HepG2 (cell line): ENCODE data around the gene ZBP1. TPM values are rescaled to one million over a fixed set of nuclear protein-coding genes. Genes with fewer than 3 reads are reported as not detected.

Source experiments
- GATAD2A ChIP-seq: IDR thresholded peaks from 2 replicates; pipeline ENCODE4 v1.6.1; 2016
- HNF4A ChIP-seq: sonication (generic); formaldehyde crosslinking; IDR thresholded peaks from 2 replicates; pipeline ENCODE4 v1.4.0; 2020; ENCODE audit warnings: missing genetic modification reagents
- KLF11 ChIP-seq: IDR thresholded peaks from 2 replicates; pipeline ENCODE4 v1.6.1; 2016; ENCODE audit warnings: missing compliant biosample characterization
- ONECUT2 ChIP-seq: sonication (generic); formaldehyde crosslinking; IDR thresholded peaks from 2 replicates; pipeline ENCODE4 v1.4.0; 2020; ENCODE audit warnings: missing genetic modification reagents
- PHF21A ChIP-seq: sonication (generic); formaldehyde crosslinking; IDR thresholded peaks from 2 replicates; pipeline ENCODE4 v1.5.0; 2020; ENCODE audit warnings: mild to moderate bottlenecking, missing genetic modification reagents
- TBX3 ChIP-seq: fragments of 450-650 bp; IDR thresholded peaks from 2 replicates; pipeline ENCODE4 v1.6.1; 2017; ENCODE audit warnings: antibody characterized with exemption, mild to moderate bottlenecking, inconsistent platforms, borderline replicate concordance
- U2AF2 ChIP-seq: fragments of 200-400 bp; formaldehyde crosslinking; IDR thresholded peaks from 2 replicates; pipeline ENCODE4 v1.6.1; 2017; ENCODE audit warnings: low read depth, mild to moderate bottlenecking, low read length
- ZBTB21 ChIP-seq: sonication (generic); formaldehyde crosslinking; IDR thresholded peaks from 2 replicates; pipeline ENCODE4 v1.4.0; 2020; ENCODE audit warnings: missing genetic modification reagents
- ZNF24 ChIP-seq: fragments of 450-650 bp; IDR thresholded peaks from 2 replicates; pipeline ENCODE4 v1.6.1; 2017; ENCODE audit warnings: antibody characterized with exemption, mild to moderate bottlenecking
- ZNF792 ChIP-seq: IDR thresholded peaks from 2 replicates; pipeline ENCODE4 v1.6.1; 2016
- polyA plus RNA-seq, 8 experiments: library from polyadenylated mRNA; depleted of rRNA in 3 of 8; stranded (reverse) in 7 of 8; unstranded in 1 of 8; fragments of >200 nt; fragmentation: Illumina TruSeq in 4 of 8; extraction: Trizol in 4 of 8; gene quantifications; 2 replicates each; pipeline versions ENCODE4 v1.2.1 to v1.2.3, GENCODE V29; 2011 to 2016; ENCODE audit warnings: low read depth in 4 of 8, missing spikeins in 1 of 8, mixed read lengths in 1 of 8; ENCODE audit not compliant: insufficient read depth in 1 of 8
- total RNA-seq, 5 experiments: library from RNA; depleted of rRNA; stranded (reverse); fragments of >200 nt; fragmentation: Illumina TruSeq; extraction: Trizol; gene quantifications; 2 replicates each; pipeline ENCODE4 v1.2.3, GENCODE V29; 2016; ENCODE audit warnings: low read depth in 1 of 5
- TF ChIP-seq, protein P1 (sequence below): sonication (generic); formaldehyde crosslinking; IDR thresholded peaks from 2 replicates; pipeline ENCODE4 v1.5.1; 2020; ENCODE audit warnings: missing genetic modification reagents, mild to moderate bottlenecking, borderline replicate concordance
- TF ChIP-seq, protein P2 (sequence below): IDR thresholded peaks from 2 replicates; pipeline ENCODE4 v1.6.1; 2012; ENCODE audit warnings: low read length, improper control_type of control experiment
- TF ChIP-seq, protein P3 (sequence below): sonication (generic); formaldehyde crosslinking; IDR thresholded peaks from 2 replicates; pipeline ENCODE4 v1.8.0; 2023; ENCODE audit warnings: mild to moderate bottlenecking, missing genetic modification reagents
- TF ChIP-seq, protein P4 (sequence below): sonication (generic); formaldehyde crosslinking; IDR thresholded peaks from 2 replicates; pipeline ENCODE4 v1.4.0; 2020; ENCODE audit warnings: mild to moderate bottlenecking, missing genetic modification reagents
- TF ChIP-seq, protein P5 (sequence below): sonication (generic); formaldehyde crosslinking; IDR thresholded peaks from 2 replicates; pipeline ENCODE4 v1.4.0; 2020; ENCODE audit warnings: mild to moderate bottlenecking, missing genetic modification reagents

The ZBP1 gene
- total and polyA plus RNA-seq, 2 of the 13 experiments (the other 11 are each of a cell fraction or from before 2014, with no cell fraction given): not detected

DNA sequence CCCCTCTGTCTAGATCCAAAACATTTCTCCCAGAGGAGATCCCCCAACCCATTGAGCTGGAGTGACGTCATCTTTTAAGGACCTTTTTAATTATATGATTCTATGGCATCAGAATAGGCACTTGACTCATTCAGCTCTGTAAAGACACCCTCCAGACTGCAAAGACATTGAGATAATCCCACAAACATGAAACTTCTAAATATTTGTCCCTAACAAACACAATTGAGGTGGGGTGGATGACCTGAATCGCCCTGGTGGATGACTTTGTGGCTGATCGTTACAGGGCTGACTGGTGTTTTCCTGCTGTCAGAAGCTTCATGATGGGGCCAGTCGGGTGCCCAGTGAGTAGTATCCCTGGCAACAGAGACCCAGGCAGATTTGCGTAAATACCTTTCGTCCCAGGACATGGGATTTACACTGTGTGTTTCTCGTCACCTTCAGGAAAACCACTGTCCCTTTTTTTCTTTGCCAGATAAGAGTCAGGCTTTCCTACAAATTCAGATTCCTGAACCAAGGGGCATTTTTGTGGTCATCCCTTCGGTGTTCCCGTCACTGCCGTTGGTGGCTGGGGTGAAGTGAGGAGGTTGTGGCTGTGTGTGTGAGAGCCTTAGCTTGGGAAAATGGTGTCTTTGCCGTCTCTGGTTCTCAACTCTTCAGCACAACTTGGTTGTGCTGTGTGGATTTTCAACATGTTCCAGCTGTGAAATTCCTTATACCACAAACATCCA is 64.6 kb downstream of the ZBP1 start (continued):
- peak; percentile 70 for TF ChIP-seq GATAD2A (CRISPR knock-in tag)
- TF ChIP-seq, protein P1, sequence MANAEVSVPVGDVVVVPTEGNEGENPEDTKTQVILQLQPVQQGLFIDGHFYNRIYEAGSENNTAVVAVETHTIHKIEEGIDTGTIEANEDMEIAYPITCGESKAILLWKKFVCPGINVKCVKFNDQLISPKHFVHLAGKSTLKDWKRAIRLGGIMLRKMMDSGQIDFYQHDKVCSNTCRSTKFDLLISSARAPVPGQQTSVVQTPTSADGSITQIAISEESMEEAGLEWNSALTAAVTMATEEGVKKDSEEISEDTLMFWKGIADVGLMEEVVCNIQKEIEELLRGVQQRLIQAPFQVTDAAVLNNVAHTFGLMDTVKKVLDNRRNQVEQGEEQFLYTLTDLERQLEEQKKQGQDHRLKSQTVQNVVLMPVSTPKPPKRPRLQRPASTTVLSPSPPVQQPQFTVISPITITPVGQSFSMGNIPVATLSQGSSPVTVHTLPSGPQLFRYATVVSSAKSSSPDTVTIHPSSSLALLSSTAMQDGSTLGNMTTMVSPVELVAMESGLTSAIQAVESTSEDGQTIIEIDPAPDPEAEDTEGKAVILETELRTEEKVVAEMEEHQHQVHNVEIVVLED (CRISPR knock-in tag): 0 out of 2 replicates have a peak, but pooled peaks have one; percentile 16
- TF ChIP-seq, protein P2, sequence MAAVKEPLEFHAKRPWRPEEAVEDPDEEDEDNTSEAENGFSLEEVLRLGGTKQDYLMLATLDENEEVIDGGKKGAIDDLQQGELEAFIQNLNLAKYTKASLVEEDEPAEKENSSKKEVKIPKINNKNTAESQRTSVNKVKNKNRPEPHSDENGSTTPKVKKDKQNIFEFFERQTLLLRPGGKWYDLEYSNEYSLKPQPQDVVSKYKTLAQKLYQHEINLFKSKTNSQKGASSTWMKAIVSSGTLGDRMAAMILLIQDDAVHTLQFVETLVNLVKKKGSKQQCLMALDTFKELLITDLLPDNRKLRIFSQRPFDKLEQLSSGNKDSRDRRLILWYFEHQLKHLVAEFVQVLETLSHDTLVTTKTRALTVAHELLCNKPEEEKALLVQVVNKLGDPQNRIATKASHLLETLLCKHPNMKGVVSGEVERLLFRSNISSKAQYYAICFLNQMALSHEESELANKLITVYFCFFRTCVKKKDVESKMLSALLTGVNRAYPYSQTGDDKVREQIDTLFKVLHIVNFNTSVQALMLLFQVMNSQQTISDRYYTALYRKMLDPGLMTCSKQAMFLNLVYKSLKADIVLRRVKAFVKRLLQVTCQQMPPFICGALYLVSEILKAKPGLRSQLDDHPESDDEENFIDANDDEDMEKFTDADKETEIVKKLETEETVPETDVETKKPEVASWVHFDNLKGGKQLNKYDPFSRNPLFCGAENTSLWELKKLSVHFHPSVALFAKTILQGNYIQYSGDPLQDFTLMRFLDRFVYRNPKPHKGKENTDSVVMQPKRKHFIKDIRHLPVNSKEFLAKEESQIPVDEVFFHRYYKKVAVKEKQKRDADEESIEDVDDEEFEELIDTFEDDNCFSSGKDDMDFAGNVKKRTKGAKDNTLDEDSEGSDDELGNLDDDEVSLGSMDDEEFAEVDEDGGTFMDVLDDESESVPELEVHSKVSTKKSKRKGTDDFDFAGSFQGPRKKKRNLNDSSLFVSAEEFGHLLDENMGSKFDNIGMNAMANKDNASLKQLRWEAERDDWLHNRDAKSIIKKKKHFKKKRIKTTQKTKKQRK: no peak
- TF ChIP-seq U2AF2: no peak
- TF ChIP-seq, protein P3, sequence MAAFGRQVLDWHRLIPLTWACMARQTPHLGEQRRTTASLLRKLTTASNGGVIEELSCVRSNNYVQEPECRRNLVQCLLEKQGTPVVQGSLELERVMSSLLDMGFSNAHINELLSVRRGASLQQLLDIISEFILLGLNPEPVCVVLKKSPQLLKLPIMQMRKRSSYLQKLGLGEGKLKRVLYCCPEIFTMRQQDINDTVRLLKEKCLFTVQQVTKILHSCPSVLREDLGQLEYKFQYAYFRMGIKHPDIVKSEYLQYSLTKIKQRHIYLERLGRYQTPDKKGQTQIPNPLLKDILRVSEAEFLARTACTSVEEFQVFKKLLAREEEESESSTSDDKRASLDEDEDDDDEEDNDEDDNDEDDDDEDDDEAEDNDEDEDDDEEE: 0 out of 2 replicates have a peak, but pooled peaks have one; percentile 53
- no peak for TF ChIP-seq ZNF792 (CRISPR knock-in tag)
- TF ChIP-seq ONECUT2 (CRISPR knock-in tag): no peak
- TF ChIP-seq, protein P4, sequence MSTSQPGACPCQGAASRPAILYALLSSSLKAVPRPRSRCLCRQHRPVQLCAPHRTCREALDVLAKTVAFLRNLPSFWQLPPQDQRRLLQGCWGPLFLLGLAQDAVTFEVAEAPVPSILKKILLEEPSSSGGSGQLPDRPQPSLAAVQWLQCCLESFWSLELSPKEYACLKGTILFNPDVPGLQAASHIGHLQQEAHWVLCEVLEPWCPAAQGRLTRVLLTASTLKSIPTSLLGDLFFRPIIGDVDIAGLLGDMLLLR (CRISPR knock-in tag): no peak
- TF ChIP-seq PHF21A: no peak
- TF ChIP-seq HNF4A: no peak
- TF ChIP-seq TBX3: peak; percentile 60; the same call in 1 of the 2 replicates
- no peak for TF ChIP-seq ZNF24
- TF ChIP-seq KLF11 (CRISPR knock-in tag): no peak
- TF ChIP-seq, protein P5, sequence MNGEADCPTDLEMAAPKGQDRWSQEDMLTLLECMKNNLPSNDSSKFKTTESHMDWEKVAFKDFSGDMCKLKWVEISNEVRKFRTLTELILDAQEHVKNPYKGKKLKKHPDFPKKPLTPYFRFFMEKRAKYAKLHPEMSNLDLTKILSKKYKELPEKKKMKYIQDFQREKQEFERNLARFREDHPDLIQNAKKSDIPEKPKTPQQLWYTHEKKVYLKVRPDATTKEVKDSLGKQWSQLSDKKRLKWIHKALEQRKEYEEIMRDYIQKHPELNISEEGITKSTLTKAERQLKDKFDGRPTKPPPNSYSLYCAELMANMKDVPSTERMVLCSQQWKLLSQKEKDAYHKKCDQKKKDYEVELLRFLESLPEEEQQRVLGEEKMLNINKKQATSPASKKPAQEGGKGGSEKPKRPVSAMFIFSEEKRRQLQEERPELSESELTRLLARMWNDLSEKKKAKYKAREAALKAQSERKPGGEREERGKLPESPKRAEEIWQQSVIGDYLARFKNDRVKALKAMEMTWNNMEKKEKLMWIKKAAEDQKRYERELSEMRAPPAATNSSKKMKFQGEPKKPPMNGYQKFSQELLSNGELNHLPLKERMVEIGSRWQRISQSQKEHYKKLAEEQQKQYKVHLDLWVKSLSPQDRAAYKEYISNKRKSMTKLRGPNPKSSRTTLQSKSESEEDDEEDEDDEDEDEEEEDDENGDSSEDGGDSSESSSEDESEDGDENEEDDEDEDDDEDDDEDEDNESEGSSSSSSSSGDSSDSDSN (CRISPR knock-in tag): 0 out of 2 replicates have a peak, but pooled peaks have one; percentile 46
- TF ChIP-seq ZBTB21 (CRISPR knock-in tag): peak; percentile 83; the same call in 1 of the 2 replicates
